A673 (cell line): ENCODE data around the gene QKI.

Source experiments
- EZH2 ChIP-seq: fragments of 200-600 bp; sonication (generic); IDR thresholded peaks from 2 replicates; pipeline ENCODE4 v1.6.1; 2017; ENCODE audit warnings: borderline replicate concordance, low read depth, mild to moderate bottlenecking, mixed read lengths, antibody characterized with exemption, low read length; ENCODE audit not compliant: poor library complexity, severe bottlenecking
- TF ChIP-seq, protein P1 (sequence below): fragments of 300-800, 200-600 bp; sonication (generic); conservative IDR thresholded peaks from 2 replicates; pipeline ENCODE4 v1.5.1; 2017; ENCODE audit warnings: low read depth, mild to moderate bottlenecking, antibody characterized with exemption, low read length, moderate library complexity, mixed read lengths

DNA sequence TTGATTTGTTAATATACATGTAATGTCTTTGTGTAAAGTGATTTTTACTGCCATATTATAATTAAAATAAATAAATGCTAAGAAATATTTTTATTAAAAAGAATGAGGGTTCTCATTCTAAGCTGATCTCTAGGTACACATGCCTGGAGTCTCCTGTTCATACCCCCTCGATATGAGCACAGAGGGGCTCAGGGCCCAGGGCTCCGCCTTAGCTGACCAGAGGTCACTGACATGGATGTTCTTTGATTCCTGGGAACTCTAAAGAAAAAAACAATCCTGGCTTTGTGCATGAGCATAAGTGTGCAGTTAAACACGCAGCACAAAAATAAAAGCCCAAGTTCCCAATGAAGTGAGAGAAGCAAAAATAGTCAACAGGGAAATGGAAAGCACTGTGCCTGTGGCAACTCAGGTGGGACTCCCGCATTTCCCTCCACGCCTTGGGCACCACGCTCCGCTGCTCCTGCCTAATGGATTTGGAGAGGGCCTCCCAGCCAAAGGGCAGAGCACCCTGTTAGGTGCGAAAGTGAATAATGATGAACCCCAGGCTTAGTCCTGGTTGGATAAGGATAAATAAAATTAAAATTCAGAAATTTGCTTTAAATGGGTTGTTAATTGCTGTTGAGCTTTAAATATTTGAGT, 33.3 kb upstream of the QKI start:
- TF ChIP-seq EZH2 = no peak
- TF ChIP-seq, protein P1, sequence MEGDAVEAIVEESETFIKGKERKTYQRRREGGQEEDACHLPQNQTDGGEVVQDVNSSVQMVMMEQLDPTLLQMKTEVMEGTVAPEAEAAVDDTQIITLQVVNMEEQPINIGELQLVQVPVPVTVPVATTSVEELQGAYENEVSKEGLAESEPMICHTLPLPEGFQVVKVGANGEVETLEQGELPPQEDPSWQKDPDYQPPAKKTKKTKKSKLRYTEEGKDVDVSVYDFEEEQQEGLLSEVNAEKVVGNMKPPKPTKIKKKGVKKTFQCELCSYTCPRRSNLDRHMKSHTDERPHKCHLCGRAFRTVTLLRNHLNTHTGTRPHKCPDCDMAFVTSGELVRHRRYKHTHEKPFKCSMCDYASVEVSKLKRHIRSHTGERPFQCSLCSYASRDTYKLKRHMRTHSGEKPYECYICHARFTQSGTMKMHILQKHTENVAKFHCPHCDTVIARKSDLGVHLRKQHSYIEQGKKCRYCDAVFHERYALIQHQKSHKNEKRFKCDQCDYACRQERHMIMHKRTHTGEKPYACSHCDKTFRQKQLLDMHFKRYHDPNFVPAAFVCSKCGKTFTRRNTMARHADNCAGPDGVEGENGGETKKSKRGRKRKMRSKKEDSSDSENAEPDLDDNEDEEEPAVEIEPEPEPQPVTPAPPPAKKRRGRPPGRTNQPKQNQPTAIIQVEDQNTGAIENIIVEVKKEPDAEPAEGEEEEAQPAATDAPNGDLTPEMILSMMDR = no peak
